Iris pigment epithelial cell (primary cell): ENCODE measurements around the gene ST3GAL3.

Experiments used
- DNase-seq: peaks from one replicate; pipeline ENCODE4 v3.0.0-alpha.2; 2011; ENCODE audit warnings: low read depth

The ST3GAL3 gene

GRCh38 chr1:43942411-43942810 lies 235.1 kb downstream of the ST3GAL3 start:
- DNase-seq = no peak

GRCh38 chr1:43944860-43945259 lies 237.5 kb downstream of the ST3GAL3 start:
- DNase-seq = no peak

GRCh38 chr1:43945674-43946235 lies 238.4 kb downstream of the ST3GAL3 start:
- no peak for DNase-seq

DNA sequence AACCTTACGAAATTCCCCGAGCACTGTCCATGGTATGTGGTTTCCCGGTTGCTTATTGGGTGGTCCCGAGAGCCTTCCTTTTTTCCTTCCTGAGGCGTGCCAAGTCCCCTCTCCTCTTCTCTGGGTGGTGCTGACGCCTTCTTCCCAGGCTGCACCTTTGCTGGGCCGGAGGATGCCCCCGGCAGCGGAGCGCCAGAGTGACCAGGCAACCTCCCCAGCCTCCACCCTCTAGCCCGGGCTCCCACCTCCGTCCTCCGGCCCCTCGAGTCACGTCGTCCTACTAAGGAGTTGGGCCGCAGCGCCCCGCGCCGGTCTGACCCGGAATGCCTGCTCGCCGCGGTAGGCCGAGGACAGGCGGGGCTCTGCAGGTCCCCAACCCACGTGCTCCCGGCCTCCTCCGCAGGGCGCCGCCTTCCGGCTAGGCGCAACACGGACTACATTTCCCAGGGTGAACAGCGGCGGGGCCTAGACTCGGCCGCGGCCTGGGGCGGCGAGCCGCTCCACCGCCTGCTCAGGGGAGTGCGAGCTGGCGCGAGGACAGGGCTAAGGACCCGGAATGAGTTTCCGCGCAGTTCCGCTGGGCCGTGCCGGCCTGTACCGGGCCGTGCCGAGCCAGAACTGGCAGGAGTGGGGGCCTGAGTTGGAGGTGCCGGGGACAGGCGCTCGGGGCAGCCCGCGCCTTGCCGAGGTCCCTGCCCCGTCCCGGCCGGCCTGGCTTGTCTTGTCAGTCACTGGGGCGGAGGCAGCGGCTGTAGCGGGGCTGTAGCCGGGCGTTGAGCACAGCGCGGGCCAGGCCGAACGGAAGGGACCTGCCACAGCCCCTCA lies 239.1 kb downstream of the ST3GAL3 start, which contains the start of gene IPO13:
IPO13 (plus strand) TSS at position 715 of the 825 bp plus-strand sequence. CDS start 651 bp downstream, outside the sequence.
- peak; percentile 96 for DNase-seq

DNA sequence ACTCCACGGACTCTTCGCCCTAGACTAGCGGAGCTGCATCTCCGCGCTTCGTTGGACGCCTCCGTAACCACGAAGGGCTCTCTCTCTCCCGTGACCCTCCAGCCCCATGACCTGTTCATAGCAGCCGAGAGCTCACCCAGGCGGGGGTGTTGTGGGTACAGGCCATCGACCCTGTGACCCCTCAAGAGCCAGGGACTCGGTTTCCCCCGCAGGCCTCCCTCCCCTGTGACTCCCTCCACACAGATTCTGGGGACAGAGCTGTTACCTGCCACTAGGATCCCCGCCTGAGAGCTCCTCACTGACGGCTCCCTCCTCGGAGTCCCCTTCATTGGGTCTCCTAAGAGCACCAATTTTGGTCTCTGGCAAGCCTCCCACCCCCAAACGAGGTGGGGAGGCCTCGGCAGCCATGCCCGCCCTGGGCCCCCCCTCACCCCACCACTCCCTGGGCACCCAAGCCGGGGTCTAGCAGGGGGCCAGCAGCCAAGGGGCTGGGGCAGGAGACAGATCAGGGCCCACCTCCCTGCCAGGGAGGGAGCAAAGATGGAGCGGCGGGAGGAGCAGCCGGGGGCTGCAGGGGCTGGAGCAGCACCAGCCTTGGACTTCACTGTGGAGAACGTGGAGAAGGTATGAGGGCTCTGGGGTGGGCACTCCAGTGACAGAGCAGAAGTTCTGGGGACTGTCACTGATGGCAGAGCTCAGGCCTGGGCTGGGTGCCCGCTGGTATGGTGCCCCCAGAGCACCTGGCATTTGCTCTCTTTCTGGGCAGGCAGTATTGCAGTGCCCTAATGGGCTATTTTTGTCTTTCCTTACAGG lies 239.9 kb downstream of the ST3GAL3 start:
- no peak for DNase-seq

DNA sequence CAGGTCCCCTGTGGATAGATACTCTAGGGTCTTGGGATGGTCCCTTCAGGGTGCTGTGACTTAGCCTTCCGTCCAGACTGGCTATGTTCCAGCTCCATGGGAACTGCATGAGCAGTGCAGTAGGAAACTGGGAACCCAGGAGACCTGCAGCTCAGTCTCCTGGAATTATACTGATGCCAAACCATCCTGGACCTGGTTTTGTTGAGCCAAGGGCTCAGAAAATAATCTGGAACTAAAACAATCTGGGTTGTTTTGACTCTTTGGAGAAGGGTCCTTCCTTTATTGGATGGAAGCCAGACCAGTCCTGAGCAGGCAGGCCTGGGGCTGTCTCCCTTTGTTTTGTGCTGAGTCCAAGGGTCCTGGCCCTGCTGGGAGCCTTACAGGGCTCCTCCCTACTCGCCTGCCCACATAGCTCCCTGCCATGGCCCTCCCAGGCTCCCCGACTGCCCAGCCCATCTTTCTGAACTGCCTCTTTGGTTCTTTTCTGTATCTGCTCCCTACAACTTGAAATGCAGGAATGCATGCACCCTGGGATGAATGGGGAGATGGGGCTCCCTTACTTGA lies 240.6 kb downstream of the ST3GAL3 start:
- no peak for DNase-seq

- DNase-seq = no peak
Observed at GRCh38 chr1:43949678-43950077, 242.3 kb downstream of the ST3GAL3 start.

- DNase-seq = no peak
Observed at GRCh38 chr1:43951021-43951985, 244.0 kb downstream of the ST3GAL3 start.

DNA sequence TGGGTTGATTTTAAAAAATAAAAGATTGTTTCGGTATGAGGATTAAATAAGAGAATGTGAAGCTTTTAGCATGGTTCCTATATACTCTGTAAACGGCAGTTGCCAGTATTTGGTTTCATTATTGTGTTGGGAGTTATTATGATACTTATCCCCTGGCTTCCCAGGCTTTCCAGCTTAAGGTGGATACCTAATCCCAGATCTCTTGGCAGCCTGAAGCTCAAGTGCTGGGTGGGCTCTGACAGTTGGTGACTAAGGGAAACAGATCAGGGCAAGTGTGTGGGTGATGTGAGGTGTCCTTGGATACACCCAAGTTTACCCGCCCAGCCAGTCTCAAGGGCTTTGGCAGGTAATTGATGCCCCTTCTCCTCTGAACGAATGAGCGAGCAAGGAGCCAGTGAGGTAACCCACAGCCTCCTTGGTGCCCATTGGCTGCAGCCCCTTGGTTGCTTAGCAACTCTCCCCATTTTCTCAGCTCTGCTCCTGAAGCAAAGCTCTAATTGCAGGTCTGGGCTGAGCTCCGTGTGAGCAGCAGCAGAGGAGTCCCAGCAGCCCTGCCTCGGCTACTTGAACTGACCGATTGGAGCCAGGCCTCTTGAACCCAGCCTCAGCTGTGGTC lies 245.5 kb downstream of the ST3GAL3 start:
- DNase-seq = no peak

- no peak for DNase-seq
Observed at GRCh38 chr1:43953361-43953760, 246.0 kb downstream of the ST3GAL3 start.

DNA sequence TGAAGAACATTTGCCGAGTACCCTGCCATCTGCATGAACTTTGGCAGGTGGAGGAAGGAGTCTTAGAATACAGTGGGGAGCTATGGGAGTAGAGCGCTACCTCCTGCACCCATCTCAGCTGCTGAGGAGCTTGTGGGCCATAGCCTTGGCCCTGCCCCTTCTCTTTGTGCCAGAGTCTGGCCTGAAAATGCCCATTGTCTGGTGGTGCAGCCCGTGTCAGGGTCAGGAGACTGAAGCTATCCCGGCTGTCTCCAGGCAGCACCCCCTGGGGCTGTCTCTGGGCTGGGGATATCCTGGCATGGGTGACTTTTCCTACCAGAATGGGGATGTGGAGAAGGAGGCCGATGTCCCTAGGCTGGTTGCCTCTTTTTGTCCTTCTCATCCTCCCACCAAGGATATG lies 246.7 kb downstream of the ST3GAL3 start:
- no peak for DNase-seq

GRCh38 chr1:43956234-43956633 lies 248.9 kb downstream of the ST3GAL3 start:
- DNase-seq = no peak

- no peak for DNase-seq
Observed at GRCh38 chr1:43957407-43958040, 250.2 kb downstream of the ST3GAL3 start.

GRCh38 chr1:43958351-43959255 lies 251.3 kb downstream of the ST3GAL3 start:
- DNase-seq = no peak

DNA sequence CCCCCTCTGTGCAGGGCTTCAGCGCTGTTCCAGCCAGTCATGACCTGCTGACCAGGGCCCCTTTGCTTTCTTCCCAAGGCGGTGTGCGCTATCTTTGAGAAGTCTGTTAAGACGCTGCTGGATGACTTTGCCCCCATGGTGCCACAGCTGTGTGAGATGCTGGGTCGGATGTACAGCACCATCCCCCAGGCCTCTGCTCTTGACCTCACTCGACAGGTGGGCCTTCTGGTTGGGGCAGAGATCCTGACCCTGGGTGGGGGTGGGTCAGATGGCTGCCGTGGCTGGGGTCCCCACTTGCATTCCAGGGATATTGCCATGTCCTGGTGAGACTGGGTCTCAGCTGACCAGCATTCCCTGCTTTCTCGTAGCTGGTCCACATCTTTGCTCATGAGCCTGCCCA lies 253.5 kb downstream of the ST3GAL3 start:
- DNase-seq = no peak

DNA sequence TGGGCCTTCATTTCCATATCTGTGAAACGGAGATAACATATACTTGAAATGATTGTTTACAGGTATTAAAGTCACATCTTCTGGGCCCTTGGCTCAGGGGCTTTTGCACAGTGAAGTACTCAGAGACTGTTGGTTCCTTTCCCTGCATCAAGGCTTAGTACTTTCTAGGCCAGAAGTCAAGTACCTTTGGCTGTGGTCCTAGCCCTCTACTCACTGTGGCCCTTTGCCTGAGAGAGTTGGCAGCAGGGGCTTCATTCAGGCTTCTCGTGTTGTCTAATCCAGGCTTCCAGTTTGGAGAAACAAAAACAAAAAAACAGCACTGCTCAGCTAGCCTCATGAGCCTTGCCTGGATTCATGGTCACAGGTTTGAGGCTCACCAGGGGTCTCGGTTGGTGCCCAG lies 254.4 kb downstream of the ST3GAL3 start:
- DNase-seq = no peak

DNA sequence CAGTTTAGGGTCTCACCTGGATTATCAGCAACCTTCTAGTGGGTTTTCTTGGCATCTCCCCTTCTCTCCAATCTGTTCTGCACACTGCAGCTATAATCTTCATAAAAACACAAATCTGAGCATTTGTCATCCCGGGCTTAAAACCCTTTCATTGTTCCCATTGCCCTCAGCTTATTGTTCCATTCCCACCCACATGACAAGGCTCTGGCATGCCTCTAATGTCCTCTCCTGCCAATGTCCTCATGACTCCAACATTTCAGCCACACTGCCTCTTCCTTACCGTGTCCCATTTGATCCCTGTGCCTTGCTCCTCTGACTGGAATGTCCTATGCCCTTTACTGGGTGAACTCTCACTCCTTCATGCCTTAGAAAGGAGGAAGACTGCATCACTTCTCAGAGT lies 255.0 kb downstream of the ST3GAL3 start:
- DNase-seq = no peak

- DNase-seq = no peak
Observed at GRCh38 chr1:43963006-43963405, 255.7 kb downstream of the ST3GAL3 start.

GRCh38 chr1:43963890-43964289 lies 256.6 kb downstream of the ST3GAL3 start:
- no peak for DNase-seq
